GM21515 (cell line): ENCODE data around the gene TFB1M.

Experiments
- ATAC-seq: cut with Tn5 transposase; IDR thresholded peaks from one replicate; pipeline ENCODE4 v1.9.1; 2021; ENCODE audit not compliant: unreplicated experiment

Gene TFB1M

GRCh38 chr6:155267411-155267810 lies 46.9 kb downstream of the TFB1M start:
- no peak for ATAC-seq

- ATAC-seq, result no peak
These were observed 48.3 kb downstream of the TFB1M start for GRCh38 chr6:155265843-155266535.

- no peak for ATAC-seq
These were observed 49.5 kb downstream of the TFB1M start for GRCh38 chr6:155264693-155265320.

GRCh38 chr6:155263373-155264063 lies 50.8 kb downstream of the TFB1M start, which contains the start of gene CLDN20:
TSS of gene CLDN20 (plus strand) at chr6:155264013. CDS start at chr6:155275720, 11,707 bp downstream.
- no peak for ATAC-seq

GRCh38 chr6:155262655-155263054 lies 51.6 kb downstream of the TFB1M start:
- no peak for ATAC-seq

- ATAC-seq, result no peak
These were observed 53.0 kb downstream of the TFB1M start for GRCh38 chr6:155261111-155261900.

GRCh38 chr6:155260686-155261085 lies 53.6 kb downstream of the TFB1M start:
- ATAC-seq, result peak; percentile 80

GRCh38 chr6:155259897-155260296 lies 54.4 kb downstream of the TFB1M start:
- ATAC-seq, result no peak

- ATAC-seq, result no peak
These were observed 55.1 kb downstream of the TFB1M start for GRCh38 chr6:155259204-155259603.

- ATAC-seq, result no peak
These were observed 56.5 kb downstream of the TFB1M start for GRCh38 chr6:155257796-155258195.

- no peak for ATAC-seq
These were observed 58.0 kb downstream of the TFB1M start for GRCh38 chr6:155256122-155256795.

- no peak for ATAC-seq
These were observed 60.1 kb downstream of the TFB1M start for GRCh38 chr6:155254139-155254538.

- no peak for ATAC-seq
These were observed 60.9 kb downstream of the TFB1M start for GRCh38 chr6:155253337-155253736.

- no peak for ATAC-seq
These were observed 61.7 kb downstream of the TFB1M start for GRCh38 chr6:155252581-155252980.

- no peak for ATAC-seq
These were observed 63.4 kb downstream of the TFB1M start for GRCh38 chr6:155250701-155251381.

GRCh38 chr6:155248008-155249001 lies 66.0 kb downstream of the TFB1M start:
- peak; percentile 59 for ATAC-seq

GRCh38 chr6:155247618-155248007 lies 66.7 kb downstream of the TFB1M start:
- ATAC-seq, result no peak

GRCh38 chr6:155246825-155247224 lies 67.5 kb downstream of the TFB1M start:
- no peak for ATAC-seq

GRCh38 chr6:155245831-155246230 lies 68.5 kb downstream of the TFB1M start:
- ATAC-seq, result no peak
